ENCODE results near the gene MYADML2. TPM values are rescaled to one million over a fixed set of nuclear protein-coding genes. Genes with fewer than 3 reads are reported as not detected.

MYADML2 gene
- polyA plus RNA-seq, 4 donors = 0.03 to 0.06 TPM; not detected in 2

- Histone ChIP-seq H3K9me3 (ENCODE audit: control insufficient read depth in 2 of 2, insufficient read depth in 1 of 2, low read depth in 1 of 2, low read length in 1 of 2) (no peaks in the 10 kb centered on the region), H3K4me3 (ENCODE audit: low read depth in 1 of 3, low read length in 3 of 3) (no peak overlapping the region), H3K27ac (ENCODE audit: low read depth in 1 of 3, low read length in 2 of 3) (no peak overlapping the region), H3K4me1 (ENCODE audit: control insufficient read depth in 3 of 3, insufficient read depth in 2 of 3, low read depth in 1 of 3, low read length in 2 of 3) (peaks cover 0 to 9% (median 0%) of the 10 kb centered on the region in 3 donors), H3K27me3 (ENCODE audit: control insufficient read depth in 3 of 3, insufficient read depth in 3 of 3, low read length in 3 of 3) (peaks cover 0 to 11% (median 0%) of the 10 kb centered on the region in 3 donors), H3K36me3 (ENCODE audit: control insufficient read depth in 3 of 3, insufficient read depth in 2 of 3, low read depth in 1 of 3, low read length in 3 of 3) (peaks cover 0 to 82% (median 8%) of the 10 kb centered on the region in 3 donors)
- DNase-seq (no peak), FAIRE-seq (no peak)
- 92 to 96% (median 93%) methylated on average over 22 of the region's 22 CpGs for WGBS, 3 donors
These were observed 47.4 kb downstream of the MYADML2 start for GRCh38 chr17:81899514-81900166.

- DNase-seq (no peak), FAIRE-seq (no peak)
- Histone ChIP-seq H3K36me3 (ENCODE audit: control insufficient read depth in 3 of 3, insufficient read depth in 2 of 3, low read depth in 1 of 3, low read length in 3 of 3) (peaks cover 0 to 82% (median 8%) of the 10 kb centered on the region in 3 donors), H3K4me1 (ENCODE audit: control insufficient read depth in 3 of 3, insufficient read depth in 2 of 3, low read depth in 1 of 3, low read length in 2 of 3) (peaks cover 0 to 9% (median 0%) of the 10 kb centered on the region in 3 donors), H3K4me3 (ENCODE audit: low read depth in 1 of 3, low read length in 3 of 3) (no peak overlapping the region), H3K27me3 (ENCODE audit: control insufficient read depth in 3 of 3, insufficient read depth in 3 of 3, low read length in 3 of 3) (peaks cover 0 to 11% (median 0%) of the 10 kb centered on the region in 3 donors), H3K27ac (ENCODE audit: low read depth in 1 of 3, low read length in 2 of 3) (no peak overlapping the region), H3K9me3 (ENCODE audit: control insufficient read depth in 2 of 2, insufficient read depth in 1 of 2, low read depth in 1 of 2, low read length in 1 of 2) (no peaks in the 10 kb centered on the region)
- 90 to 94% (median 93%) methylated on average over 9 of the region's 9 CpGs for WGBS, 3 donors
These were observed 48.1 kb downstream of the MYADML2 start for GRCh38 chr17:81898885-81899284.

GRCh38 chr17:81898029-81898866 is 48.8 kb downstream of the MYADML2 start:
- FAIRE-seq = no peak
- Histone ChIP-seq H3K4me3 (ENCODE audit: low read depth in 1 of 3, low read length in 3 of 3) (no peak overlapping the region), H3K36me3 (ENCODE audit: control insufficient read depth in 3 of 3, insufficient read depth in 2 of 3, low read depth in 1 of 3, low read length in 3 of 3) (peaks cover 0 to 79% (median 8%) of the 10 kb centered on the region in 3 donors), H3K4me1 (ENCODE audit: control insufficient read depth in 3 of 3, insufficient read depth in 2 of 3, low read depth in 1 of 3, low read length in 2 of 3) (peaks cover 0 to 9% (median 0%) of the 10 kb centered on the region in 3 donors), H3K27ac (ENCODE audit: low read depth in 1 of 3, low read length in 2 of 3) (no peak overlapping the region), H3K27me3 (ENCODE audit: control insufficient read depth in 3 of 3, insufficient read depth in 3 of 3, low read length in 3 of 3) (peaks cover 0 to 11% (median 0%) of the 10 kb centered on the region in 3 donors), H3K9me3 (ENCODE audit: control insufficient read depth in 2 of 2, insufficient read depth in 1 of 2, low read depth in 1 of 2, low read length in 1 of 2) (no peaks in the 10 kb centered on the region)
- DNase-seq = no peak
- 92 to 93% (median 93%) methylated on average over 19 of the region's 19 CpGs for WGBS, 3 donors

GRCh38 chr17:81895400-81895799 is 51.6 kb downstream of the MYADML2 start:
- Histone ChIP-seq H3K36me3 (ENCODE audit: control insufficient read depth in 3 of 3, insufficient read depth in 2 of 3, low read depth in 1 of 3, low read length in 3 of 3) (peaks cover 0 to 69% (median 8%) of the 10 kb centered on the region in 3 donors), H3K27ac (ENCODE audit: low read depth in 1 of 3, low read length in 2 of 3) (no peak overlapping the region), H3K4me1 (ENCODE audit: control insufficient read depth in 3 of 3, insufficient read depth in 2 of 3, low read depth in 1 of 3, low read length in 2 of 3) (peaks cover under 1 to 2% (median 1%) of the 10 kb centered on the region in 3 donors), H3K4me3 (ENCODE audit: low read depth in 1 of 3, low read length in 3 of 3) (no peak overlapping the region), H3K9me3 (ENCODE audit: control insufficient read depth in 2 of 2, insufficient read depth in 1 of 2, low read depth in 1 of 2, low read length in 1 of 2) (no peaks in the 10 kb centered on the region), H3K27me3 (ENCODE audit: control insufficient read depth in 3 of 3, insufficient read depth in 3 of 3, low read length in 3 of 3) (no peaks in the 10 kb centered on the region)
- FAIRE-seq (no peak), DNase-seq (no peak)
- WGBS, 3 donors = 92 to 95% (median 94%) methylated on average over 10 to 11 of the region's 11 CpGs

GRCh38 chr17:81891303-81891552 is 55.8 kb downstream of the MYADML2 start:
- Histone ChIP-seq H3K4me3 (ENCODE audit: low read depth in 1 of 3, low read length in 3 of 3) (peak overlapping the region; percentile 66 to 98 (median 97)), H3K27ac (ENCODE audit: low read depth in 1 of 3, low read length in 2 of 3) (peak overlapping the region in 2 of 3 donors; percentile 61 to 99), H3K27me3 (ENCODE audit: control insufficient read depth in 3 of 3, insufficient read depth in 3 of 3, low read length in 3 of 3) (no peaks in the 10 kb centered on the region), H3K4me1 (ENCODE audit: control insufficient read depth in 3 of 3, insufficient read depth in 2 of 3, low read depth in 1 of 3, low read length in 2 of 3) (peaks cover 3 to 12% (median 4%) of the 10 kb centered on the region in 3 donors), H3K9me3 (ENCODE audit: control insufficient read depth in 2 of 2, insufficient read depth in 1 of 2, low read depth in 1 of 2, low read length in 1 of 2) (no peaks in the 10 kb centered on the region), H3K36me3 (ENCODE audit: control insufficient read depth in 3 of 3, insufficient read depth in 2 of 3, low read depth in 1 of 3, low read length in 3 of 3) (peaks cover 12 to 69% (median 20%) of the 10 kb centered on the region in 3 donors)
- WGBS, 3 donors = 1% methylated on average over 21 to 40 of the region's 40 CpGs
- FAIRE-seq = no peak
- no peak for DNase-seq

- FAIRE-seq (no peak), DNase-seq (peak in 1 of 2 donors; percentile 54)
- Histone ChIP-seq H3K36me3 (ENCODE audit: control insufficient read depth in 3 of 3, insufficient read depth in 2 of 3, low read depth in 1 of 3, low read length in 3 of 3) (peaks cover 12 to 71% (median 20%) of the 10 kb centered on the region in 3 donors), H3K27ac (ENCODE audit: low read depth in 1 of 3, low read length in 2 of 3) (peak overlapping the region; percentile 61 to 99 (median 62)), H3K4me1 (ENCODE audit: control insufficient read depth in 3 of 3, insufficient read depth in 2 of 3, low read depth in 1 of 3, low read length in 2 of 3) (peaks cover 3 to 12% (median 4%) of the 10 kb centered on the region in 3 donors), H3K27me3 (ENCODE audit: control insufficient read depth in 3 of 3, insufficient read depth in 3 of 3, low read length in 3 of 3) (no peaks in the 10 kb centered on the region), H3K4me3 (ENCODE audit: low read depth in 1 of 3, low read length in 3 of 3) (peak overlapping the region; percentile 66 to 98 (median 97)), H3K9me3 (ENCODE audit: control insufficient read depth in 2 of 2, insufficient read depth in 1 of 2, low read depth in 1 of 2, low read length in 1 of 2) (no peaks in the 10 kb centered on the region)
- 4 to 7% (median 5%) methylated on average over 54 to 69 of the region's 69 CpGs for WGBS, 3 donors
These were observed 56.4 kb downstream of the MYADML2 start for GRCh38 chr17:81890447-81891302.

Data from small intestine (tissue), 7 donors.